Fibroblast of pulmonary artery (primary cell): ENCODE data around the gene NPC1L1.

Experiments used
- DNase-seq: peaks from one replicate; pipeline ENCODE4 v3.0.0-alpha.2; 2010; ENCODE audit warnings: low read depth
- H3K4me3 ChIP-seq: replicated peaks from 2 replicates; pipeline ENCODE4 v1.5.1; 2011; ENCODE audit warnings: low read depth, mild to moderate bottlenecking, control low read depth, low read length, moderate library complexity
- TF ChIP-seq, protein P1 (sequence below): IDR thresholded peaks from 2 replicates; pipeline ENCODE4 v1.5.1; 2011; ENCODE audit warnings: mild to moderate bottlenecking, control low read depth, low read length, inconsistent platforms; ENCODE audit errors: missing control alignments

The NPC1L1 gene

DNA sequence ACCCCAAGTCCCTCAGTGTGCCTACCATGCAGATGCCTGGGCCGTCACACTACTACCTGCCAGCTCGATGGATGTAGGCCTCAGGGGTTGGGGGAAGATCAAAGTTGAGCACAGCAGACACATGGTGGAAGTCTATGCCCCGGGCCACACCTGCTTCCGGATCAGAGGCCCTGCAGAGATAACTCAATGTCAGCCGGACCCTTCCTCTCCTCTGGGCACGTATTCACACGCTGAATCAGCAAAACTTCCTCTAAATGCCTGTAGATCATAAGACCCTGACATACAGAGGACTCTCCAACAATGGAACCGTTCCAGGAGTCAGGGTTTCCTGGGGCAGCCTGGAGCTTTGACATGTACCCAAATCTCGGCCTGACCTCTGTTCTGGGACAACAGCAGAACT lies 28.8 kb upstream of the NPC1L1 start:
- no peak for DNase-seq
- TF ChIP-seq, protein P1, sequence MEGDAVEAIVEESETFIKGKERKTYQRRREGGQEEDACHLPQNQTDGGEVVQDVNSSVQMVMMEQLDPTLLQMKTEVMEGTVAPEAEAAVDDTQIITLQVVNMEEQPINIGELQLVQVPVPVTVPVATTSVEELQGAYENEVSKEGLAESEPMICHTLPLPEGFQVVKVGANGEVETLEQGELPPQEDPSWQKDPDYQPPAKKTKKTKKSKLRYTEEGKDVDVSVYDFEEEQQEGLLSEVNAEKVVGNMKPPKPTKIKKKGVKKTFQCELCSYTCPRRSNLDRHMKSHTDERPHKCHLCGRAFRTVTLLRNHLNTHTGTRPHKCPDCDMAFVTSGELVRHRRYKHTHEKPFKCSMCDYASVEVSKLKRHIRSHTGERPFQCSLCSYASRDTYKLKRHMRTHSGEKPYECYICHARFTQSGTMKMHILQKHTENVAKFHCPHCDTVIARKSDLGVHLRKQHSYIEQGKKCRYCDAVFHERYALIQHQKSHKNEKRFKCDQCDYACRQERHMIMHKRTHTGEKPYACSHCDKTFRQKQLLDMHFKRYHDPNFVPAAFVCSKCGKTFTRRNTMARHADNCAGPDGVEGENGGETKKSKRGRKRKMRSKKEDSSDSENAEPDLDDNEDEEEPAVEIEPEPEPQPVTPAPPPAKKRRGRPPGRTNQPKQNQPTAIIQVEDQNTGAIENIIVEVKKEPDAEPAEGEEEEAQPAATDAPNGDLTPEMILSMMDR = no peak

GRCh38 chr7:44568771-44569560 lies 27.8 kb upstream of the NPC1L1 start:
- no peak for DNase-seq
- no peak overlapping the region for H3K4me3 ChIP-seq
- TF ChIP-seq, protein P1 = no peak

More for the DNA sequence above, 28.8 kb upstream of the NPC1L1 start:
- H3K4me3 ChIP-seq = no peak overlapping the region

DNA sequence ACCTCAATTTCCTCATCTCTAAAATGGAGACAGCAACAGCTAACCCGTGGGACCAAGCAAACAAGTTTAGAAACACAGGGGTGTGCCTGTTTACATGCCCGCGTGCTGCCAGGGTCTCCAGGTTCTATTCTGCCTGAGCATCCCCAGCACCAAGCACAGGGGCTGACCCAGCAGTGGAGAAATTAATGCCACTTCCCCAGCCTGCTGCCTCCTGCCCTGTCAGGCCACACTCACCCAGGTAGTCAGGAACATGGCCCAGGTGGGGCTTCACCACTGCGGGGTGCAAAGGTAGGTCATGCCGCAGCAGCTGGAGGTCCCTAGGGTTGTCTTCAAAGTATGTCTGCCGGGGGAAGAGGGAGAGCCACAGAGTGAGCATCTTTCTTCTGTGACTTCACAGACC lies 26.8 kb upstream of the NPC1L1 start:
- no peak for DNase-seq
- TF ChIP-seq, protein P1 = no peak
- H3K4me3 ChIP-seq = no peak overlapping the region

GRCh38 chr7:44566680-44567079 lies 25.6 kb upstream of the NPC1L1 start:
- DNase-seq = no peak
- TF ChIP-seq, protein P1 = no peak
- no peak overlapping the region for H3K4me3 ChIP-seq

- TF ChIP-seq, protein P1 = no peak
Measured at GRCh38 chr7:44565795-44566559, 24.8 kb upstream of the NPC1L1 start.

GRCh38 chr7:44565097-44565794 lies 24.1 kb upstream of the NPC1L1 start:
- no peak overlapping the region for H3K4me3 ChIP-seq
- TF ChIP-seq, protein P1 = peak; percentile 97
- peak; percentile 70 for DNase-seq

More at GRCh38 chr7:44565795-44566559, 24.8 kb upstream of the NPC1L1 start:
- DNase-seq = no peak
- no peak overlapping the region for H3K4me3 ChIP-seq
